SK-N-SH (cell line): ENCODE results near the gene PLXNA4. TPM values are rescaled to one million over a fixed set of nuclear protein-coding genes. Genes with fewer than 3 reads are reported as not detected.

ENCODE experiments used
- CTCF ChIA-PET: fragments of 300-600, 350-600 bp; formaldehyde crosslinking; extraction: SDS; loops from one replicate; lab custom pipeline; 2021; lab: Yijun Ruan, JAX
- POLR2A ChIA-PET: fragments of 350-600 bp; sonication (Branson Sonifier 250); formaldehyde crosslinking; extraction: SDS; loops from one replicate; lab custom pipeline; 2020; ENCODE audit warnings: antibody characterized with exemption, inconsistent platforms; lab: Yijun Ruan, JAX
- DNase-seq: peaks from one replicate; pipeline ENCODE4 v3.0.0; 2012
- H2AFZ ChIP-seq: fragments of 200-600 bp; sonication (generic); 2 replicates; pipeline ENCODE4 v1.8.1; 2016; ENCODE audit warnings: antibody characterized with exemption, mild to moderate bottlenecking, low read depth
- H3F3A ChIP-seq: fragments of 200-600 bp; sonication (generic); replicated peaks from 2 replicates; pipeline ENCODE3; 2016; ENCODE audit warnings: antibody characterized with exemption, mild to moderate bottlenecking; ENCODE audit not compliant: insufficient read depth
- H3K27ac ChIP-seq, 2 experiments: fragments of 200-500 bp in 1 of 2; fragments of 200-600 bp in 1 of 2; sonication (Bioruptor generic) in 1 of 2; sonication (generic), shearing (Covaris generic) in 1 of 2; 2 replicates each; pipeline versions ENCODE4 v1.5.1 to v1.6.1; 2014 to 2016; ENCODE audit warnings: low read depth in 2 of 2, inconsistent platforms in 1 of 2, low read length in 1 of 2, mild to moderate bottlenecking in 1 of 2, mixed read lengths in 1 of 2
- H3K27me3 ChIP-seq: fragments of 200-600 bp; sonication (generic), shearing (Covaris generic); 2 replicates; pipeline ENCODE4 v1.6.1; 2016; ENCODE audit warnings: mixed run types; ENCODE audit not compliant: insufficient read depth
- H3K36me3 ChIP-seq, 2 experiments: fragments of 200-500 bp in 1 of 2; fragments of 200-600 bp in 1 of 2; sonication (Bioruptor generic) in 1 of 2; sonication (generic) in 1 of 2; replicated peaks in 1 of 2; 2 replicates each; pipeline versions ENCODE3 to v1.5.1; 2014 to 2016; ENCODE audit warnings: low read length in 1 of 2, mild to moderate bottlenecking in 1 of 2; ENCODE audit not compliant: insufficient read depth in 2 of 2, control insufficient read depth in 1 of 2
- H3K4me1 ChIP-seq, 2 experiments: fragments of 200-500 bp in 1 of 2; fragments of 200-600 bp in 1 of 2; sonication (Bioruptor generic) in 1 of 2; sonication (generic), shearing (Covaris generic) in 1 of 2; 2 replicates each; pipeline versions ENCODE4 v1.5.1 to v1.6.1; 2014 to 2016; ENCODE audit warnings: low read depth in 1 of 2, low read length in 1 of 2, mixed run types in 1 of 2; ENCODE audit not compliant: insufficient read depth in 2 of 2, control insufficient read depth in 1 of 2
- H3K4me2 ChIP-seq: fragments of 200-600 bp; sonication (generic), shearing (Covaris generic); 2 replicates; pipeline ENCODE4 v1.6.1; 2017; ENCODE audit warnings: mixed run types
- H3K4me3 ChIP-seq, 2 experiments: fragments of 200-500 bp in 1 of 2; fragments of 200-600 bp in 1 of 2; sonication (Bioruptor generic) in 1 of 2; sonication (generic), shearing (Covaris generic) in 1 of 2; 2 replicates each; pipeline versions ENCODE4 v1.5.1 to v1.8.1; 2014 to 2016; ENCODE audit warnings: low read depth in 2 of 2, inconsistent platforms in 1 of 2, low read length in 1 of 2, mild to moderate bottlenecking in 1 of 2, mixed read lengths in 1 of 2, moderate library complexity in 1 of 2
- H3K79me2 ChIP-seq: fragments of 200-600 bp; sonication (generic); 2 replicates; pipeline ENCODE4 v1.8.1; 2017; ENCODE audit warnings: mild to moderate bottlenecking; ENCODE audit not compliant: insufficient read depth
- H3K9ac ChIP-seq: fragments of 200-600 bp; sonication (generic); 2 replicates; pipeline ENCODE4 v1.6.1; 2017; ENCODE audit warnings: mixed run types
- H3K9me2 ChIP-seq: fragments of 200-600 bp; sonication (generic); 2 replicates; pipeline ENCODE4 v1.6.1; 2017; ENCODE audit warnings: mixed run types
- H3K9me3 ChIP-seq: fragments of 200-600 bp; sonication (generic); 2 replicates; pipeline ENCODE4 v1.6.1; 2017; ENCODE audit warnings: mixed run types, mild to moderate bottlenecking, moderate library complexity
- H4K20me1 ChIP-seq: fragments of 200-600 bp; sonication (generic); 2 replicates; pipeline ENCODE4 v1.6.1; 2017; ENCODE audit warnings: mild to moderate bottlenecking, mixed run types; ENCODE audit not compliant: insufficient read depth
- CHD2 ChIP-seq: fragments of 150-350 bp; IDR thresholded peaks from 2 replicates; pipeline ENCODE4 v1.6.1; 2018; ENCODE audit warnings: low read length; ENCODE audit not compliant: partially characterized antibody
- CTCF ChIP-seq: fragments of 200-600 bp; sonication (generic); IDR thresholded peaks from 2 replicates; pipeline ENCODE4 v1.6.1; 2017; ENCODE audit warnings: antibody characterized with exemption, mild to moderate bottlenecking, moderate library complexity
- FOSL2 ChIP-seq: IDR thresholded peaks from 2 replicates; pipeline ENCODE4 v1.4.0; 2012; ENCODE audit warnings: low read depth, mild to moderate bottlenecking, moderate library complexity, borderline replicate concordance
- FOXJ3 ChIP-seq: sonication (generic); formaldehyde crosslinking; IDR thresholded peaks from 2 replicates; pipeline ENCODE4 v1.5.1; 2020; ENCODE audit warnings: mild to moderate bottlenecking, missing genetic modification reagents
- GABPA ChIP-seq: IDR thresholded peaks from 2 replicates; pipeline ENCODE4 v1.4.0; 2012; ENCODE audit warnings: low read depth, mild to moderate bottlenecking
- JUND ChIP-seq: IDR thresholded peaks from 2 replicates; pipeline ENCODE4 v1.4.0; 2012
- MXI1 ChIP-seq: IDR thresholded peaks from 2 replicates; pipeline ENCODE4 v1.6.1; 2012; ENCODE audit warnings: mild to moderate bottlenecking, low read depth, low read length, improper control_type of control experiment
- NFIC ChIP-seq: IDR thresholded peaks from 2 replicates; pipeline ENCODE4 v1.4.0; 2012; ENCODE audit warnings: borderline replicate concordance
- NRF1 ChIP-seq: IDR thresholded peaks from 2 replicates; pipeline ENCODE4 v1.6.1; 2012; ENCODE audit warnings: low read depth, mild to moderate bottlenecking, low read length
- PBX3 ChIP-seq: IDR thresholded peaks from 2 replicates; pipeline ENCODE4; 2012
- RAD21 ChIP-seq: IDR thresholded peaks from 2 replicates; pipeline ENCODE4 v1.6.1; 2012; ENCODE audit warnings: mild to moderate bottlenecking, low read length
- RCOR1 ChIP-seq: fragments of 150-350 bp; IDR thresholded peaks from 2 replicates; pipeline ENCODE4 v1.6.1; 2017; ENCODE audit warnings: antibody characterized with exemption, low read length
- REST ChIP-seq: IDR thresholded peaks from 2 replicates; pipeline ENCODE4 v1.6.1; 2012; ENCODE audit warnings: mild to moderate bottlenecking, low read depth, low read length, moderate library complexity
- RXRA ChIP-seq: IDR thresholded peaks from 2 replicates; pipeline ENCODE4 v1.4.0; 2012; ENCODE audit warnings: low read depth, mild to moderate bottlenecking, borderline replicate concordance
- SIN3A ChIP-seq: IDR thresholded peaks from 2 replicates; pipeline ENCODE4 v1.6.1; 2012; ENCODE audit warnings: low read depth, mild to moderate bottlenecking, low read length, moderate library complexity, borderline replicate concordance
- SMC3 ChIP-seq: IDR thresholded peaks from 2 replicates; pipeline ENCODE4 v1.6.1; 2012; ENCODE audit warnings: low read depth, low read length, improper control_type of control experiment
- USF1 ChIP-seq: IDR thresholded peaks from 2 replicates; pipeline ENCODE4 v1.4.0; 2012; ENCODE audit warnings: low read depth, borderline replicate concordance
- WGBS: methylation state at CpG from one replicate; pipeline ENCODE4 v1.1.6; 2017; ENCODE audit warnings: low lambda C conversion rate; 5-methylcytosine and 5-hydroxymethylcytosine counted together
- polyA plus RNA-seq, 3 experiments: library from polyadenylated mRNA; depleted of rRNA; stranded (reverse); fragments of >200 nt; gene quantifications; 2 replicates each; pipeline ENCODE4 v1.2.3, GENCODE V29; 2012

The PLXNA4 gene
- polyA plus RNA-seq, 1 of the 3 experiments (the other 2 are of a cell fraction), result 2.4 TPM

- POLR2A ChIA-PET, result no interaction called here
- Histone ChIP-seq H3K4me3 (no peak overlapping the region), H3K36me3 (no peaks in the 10 kb centered on the region), H3K9me3 (no peaks in the 10 kb centered on the region), H3F3A (peaks cover 7% of the 10 kb centered on the region), H3K27me3 (no peaks in the 10 kb centered on the region), H3K4me2 (no peak overlapping the region), H3K4me1 (peaks cover 0 to 14% of the 10 kb centered on the region in 2 experiments; a peak in 1 of 4 replicates), H3K27ac (no peak overlapping the region), H2AFZ (no peak overlapping the region), H4K20me1 (no peaks in the 10 kb centered on the region), H3K9me2 (no peaks in the 10 kb centered on the region), H3K79me2 (no peaks in the 10 kb centered on the region), H3K9ac (no peak overlapping the region)
- WGBS, result 71% methylated on average over 4 of the region's 4 CpGs
- no peak for DNase-seq
- CTCF ChIA-PET, result interaction anchor here (0.6 to 2.5 kb wide), 8 partner anchors 13 to 1328 kb away, joined by 3 to 12 read pairs (median 4); no protein-coding TSS in a partner anchor
- no peak for TF ChIP-seq CTCF
- no peak for TF ChIP-seq MXI1
- TF ChIP-seq NRF1, result no peak
- no peak for TF ChIP-seq RAD21
- no peak for TF ChIP-seq CHD2
- TF ChIP-seq RXRA, result no peak
- TF ChIP-seq JUND, result no peak
- TF ChIP-seq RCOR1, result no peak
- TF ChIP-seq FOXJ3 (CRISPR knock-in tag), result no peak
- no peak for TF ChIP-seq FOSL2
Measured at GRCh38 chr7:132275416-132276233, 300.6 kb downstream of the PLXNA4 start.

- peaks cover 0 to 16% of the 10 kb centered on the region in 2 experiments; a peak in 1 of 4 replicates for H3K4me1 ChIP-seq
- H3K9me2 ChIP-seq, result no peaks in the 10 kb centered on the region
- H3K4me2 ChIP-seq, result no peak overlapping the region
- ChIA-PET POLR2A (no interaction called here), CTCF (interaction anchor here (0.8 to 1.8 kb wide), 5 partner anchors 11 to 327 kb away, joined by 3 to 6 read pairs (median 4); no protein-coding TSS in a partner anchor)
- 68% methylated on average over 9 of the region's 9 CpGs for WGBS
- no peaks in the 10 kb centered on the region for H3K9me3 ChIP-seq
- H2AFZ ChIP-seq, result no peak overlapping the region
- DNase-seq, result no peak
- H3K27me3 ChIP-seq, result no peaks in the 10 kb centered on the region
- H3F3A ChIP-seq, result no peaks in the 10 kb centered on the region
- H3K36me3 ChIP-seq, result no peaks in the 10 kb centered on the region
- no peak overlapping the region for H3K4me3 ChIP-seq
- H3K27ac ChIP-seq, result no peak overlapping the region
- H3K79me2 ChIP-seq, result no peaks in the 10 kb centered on the region
- no peak overlapping the region for H3K9ac ChIP-seq
- H4K20me1 ChIP-seq, result no peaks in the 10 kb centered on the region
- TF ChIP-seq JUND (no peak), SMC3 (no peak), REST (no peak), FOSL2 (no peak), CHD2 (no peak), USF1 (no peak), PBX3 (no peak), GABPA (no peak), NFIC (no peak), MXI1 (no peak), SIN3A (no peak)
Measured at GRCh38 chr7:132272763-132273371, 303.4 kb downstream of the PLXNA4 start.
